Uterus (tissue), 2 donors: ENCODE data around the gene FAM120AOS.

Experiments
- CTCF ChIP-seq, 4 experiments: fragments of 200-600 bp in 2 of 4; fragments of 450-650 bp in 2 of 4; sonication (generic) in 2 of 4; IDR thresholded peaks; one replicate each; pipeline ENCODE4 v1.5.1; 2016 to 2019; ENCODE audit warnings: antibody characterized with exemption in 4 of 4, mild to moderate bottlenecking in 2 of 4, moderate library complexity in 1 of 4
- POLR2A ChIP-seq, 2 donors: fragments of 450-650 bp; IDR thresholded peaks; one replicate each; pipeline ENCODE4 v1.6.1; 2016; ENCODE audit warnings: antibody characterized with exemption in 2 of 2, mild to moderate bottlenecking in 1 of 2, moderate library complexity in 1 of 2

DNA sequence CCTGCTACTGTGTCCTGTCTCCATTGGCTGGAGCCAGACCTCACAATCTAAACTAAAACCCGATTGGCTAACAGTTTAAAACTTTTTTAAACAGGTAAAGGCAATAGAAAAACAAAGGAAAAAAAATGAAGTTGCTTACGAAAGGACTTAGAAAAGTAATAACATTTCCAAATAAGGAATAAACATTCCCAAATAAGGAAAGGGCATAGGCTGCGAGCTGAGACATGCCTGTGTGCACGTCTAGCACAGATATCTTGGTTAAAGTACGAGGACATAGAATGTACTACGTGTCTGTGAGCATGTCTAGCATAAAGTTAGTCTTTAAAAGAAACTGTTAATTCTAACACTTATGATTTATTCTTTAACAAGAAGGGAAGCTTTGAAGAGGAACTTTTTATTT lies 17.2 kb downstream of the FAM120AOS start:
- TF ChIP-seq CTCF (IDR thresholded peaks at IDR 0.05) (no peak), POLR2A (IDR thresholded peaks at IDR 0.05) (no peak)
